WTC11 (cell line): ENCODE results near the gene AKT3. TPM values are rescaled to one million over a fixed set of nuclear protein-coding genes. Genes with fewer than 3 reads are reported as not detected.

Experiments
- ATAC-seq: fragments of 200-7000 bp; cut with Tn5 transposase; 2 replicates; pipeline ENCODE4 v1.10.0; 2021; ENCODE audit warnings: mild to moderate bottlenecking, moderate library complexity
- CTCF ChIA-PET: fragments of 300-600 bp; sonication (Branson Sonifier 250); formaldehyde crosslinking; loops from one replicate; lab custom pipeline; 2021; ENCODE audit warnings: antibody characterized with exemption; lab: Charles Lee
- POLR2A ChIA-PET: fragments of 350-600 bp; sonication (Branson Sonifier 250); formaldehyde crosslinking; loops from one replicate; lab custom pipeline; 2021; ENCODE audit warnings: antibody characterized with exemption; lab: Charles Lee
- DNase-seq: peaks from one replicate; pipeline ENCODE4 v3.0.0; 2021; ENCODE audit warnings: low spot score
- H3K27ac Mint-ChIP-seq: 2 replicates; pipeline ENCODE4 v1.8.0; 2021; ENCODE audit warnings: mixed read lengths
- H3K27me3 Mint-ChIP-seq: 2 replicates; pipeline ENCODE4 v1.8.0; 2021; ENCODE audit warnings: low read depth, mild to moderate bottlenecking, moderate library complexity, mixed read lengths
- H3K36me3 Mint-ChIP-seq: 2 replicates; pipeline ENCODE4 v1.8.0; 2021; ENCODE audit warnings: mixed read lengths
- H3K4me1 Mint-ChIP-seq: 2 replicates; pipeline ENCODE4 v1.8.0; 2022; ENCODE audit warnings: mixed read lengths
- H3K4me3 Mint-ChIP-seq: 2 replicates; pipeline ENCODE4 v1.8.0; 2021; ENCODE audit warnings: mild to moderate bottlenecking, moderate library complexity, mixed read lengths
- H3K9me3 Mint-ChIP-seq: 2 replicates; pipeline ENCODE4 v1.8.0; 2021; ENCODE audit warnings: mixed read lengths
- AFF4 ChIP-seq: sonication (generic); formaldehyde crosslinking; IDR thresholded peaks from 2 replicates; pipeline ENCODE4 v1.8.1; 2023; ENCODE audit warnings: mild to moderate bottlenecking, missing genetic modification reagents, borderline replicate concordance
- ATF3 ChIP-seq: sonication (generic); formaldehyde crosslinking; conservative IDR thresholded peaks from 2 replicates; pipeline ENCODE4 v1.8.1; 2022; ENCODE audit warnings: mild to moderate bottlenecking, missing genetic modification reagents
- CREM ChIP-seq: sonication (generic); formaldehyde crosslinking; IDR thresholded peaks from 2 replicates; pipeline ENCODE4 v1.8.1; 2022; ENCODE audit warnings: mild to moderate bottlenecking, missing genetic modification reagents, moderate library complexity
- FOXJ3 ChIP-seq: sonication (generic); formaldehyde crosslinking; IDR thresholded peaks from 2 replicates; pipeline ENCODE4 v1.9.0; 2021; ENCODE audit warnings: missing genetic modification reagents, mild to moderate bottlenecking, borderline replicate concordance
- GABPB1 ChIP-seq: sonication (generic); formaldehyde crosslinking; IDR thresholded peaks from 2 replicates; pipeline ENCODE4 v1.8.1; 2023; ENCODE audit warnings: mild to moderate bottlenecking, missing genetic modification reagents
- KAT7 ChIP-seq: sonication (generic); formaldehyde crosslinking; IDR thresholded peaks from 2 replicates; pipeline ENCODE4 v1.8.1; 2023; ENCODE audit warnings: missing genetic modification reagents, mild to moderate bottlenecking, borderline replicate concordance
- MYBL2 ChIP-seq: sonication (generic); formaldehyde crosslinking; IDR thresholded peaks from 2 replicates; pipeline ENCODE4 v1.8.1; 2023; ENCODE audit warnings: mild to moderate bottlenecking, moderate library complexity, missing genetic modification reagents
- NR3C1 ChIP-seq: sonication (generic); formaldehyde crosslinking; conservative IDR thresholded peaks from 2 replicates; pipeline ENCODE4 v1.8.1; 2023; ENCODE audit warnings: low read depth, mild to moderate bottlenecking, missing genetic modification reagents
- PREB ChIP-seq: sonication (generic); formaldehyde crosslinking; IDR thresholded peaks from 2 replicates; pipeline ENCODE4 v1.8.1; 2022; ENCODE audit warnings: mild to moderate bottlenecking, missing genetic modification reagents, moderate library complexity, borderline replicate concordance
- TP53 ChIP-seq: sonication (generic); formaldehyde crosslinking; IDR thresholded peaks from 2 replicates; pipeline ENCODE4 v1.8.1; 2023; ENCODE audit warnings: mild to moderate bottlenecking, missing genetic modification reagents
- ZBTB43 ChIP-seq: sonication (generic); formaldehyde crosslinking; IDR thresholded peaks from 2 replicates; pipeline ENCODE4 v1.8.1; 2023; ENCODE audit warnings: mild to moderate bottlenecking, missing genetic modification reagents
- ZNF138 ChIP-seq: sonication (generic); formaldehyde crosslinking; conservative IDR thresholded peaks from 2 replicates; pipeline ENCODE4 v1.8.1; 2022; ENCODE audit warnings: mild to moderate bottlenecking, moderate library complexity, missing genetic modification reagents
- ZNF281 ChIP-seq: sonication (generic); formaldehyde crosslinking; IDR thresholded peaks from 2 replicates; pipeline ENCODE4 v1.8.0; 2023; ENCODE audit warnings: mild to moderate bottlenecking, missing genetic modification reagents
- ZNF532 ChIP-seq: fragments of 250-450 bp; sonication (Bioruptor Pico); IDR thresholded peaks from 2 replicates; pipeline ENCODE4 v1.9.0; 2021; ENCODE audit warnings: mild to moderate bottlenecking, borderline replicate concordance
- total RNA-seq: library from RNA; stranded (reverse); gene quantifications from 3 replicates; pipeline ENCODE4 v1.2.3, GENCODE V29; 2021

Gene AKT3
- total RNA-seq, 1 experiment from 2014 or later: 38.5 TPM

- TF ChIP-seq ZNF281 (CRISPR knock-in tag) (no peak), ZNF532 (CRISPR knock-in tag) (no peak), ZNF138 (CRISPR knock-in tag) (no peak), ZBTB43 (CRISPR knock-in tag) (no peak), CREM (CRISPR knock-in tag) (no peak), FOXJ3 (CRISPR knock-in tag) (no peak), TP53 (CRISPR knock-in tag) (no peak)
Observed at GRCh38 chr1:243497939-243498681, 351.9 kb downstream of the AKT3 start (continued).

GRCh38 chr1:243496806-243497205 is 353.2 kb downstream of the AKT3 start:
- no peak for ATAC-seq
- Mint-ChIP-seq H3K9me3 (no peaks in the 10 kb centered on the region), H3K27me3 (no peaks in the 10 kb centered on the region), H3K36me3 (peaks cover 27% of the 10 kb centered on the region), H3K4me1 (peaks cover 78% of the 10 kb centered on the region), H3K4me3 (no peak overlapping the region), H3K27ac (peak overlapping the region; percentile 71; the same call in 1 of the 2 replicates)
- TF ChIP-seq NR3C1 (CRISPR knock-in tag): no peak
- TF ChIP-seq KAT7: no peak
- TF ChIP-seq GABPB1 (CRISPR knock-in tag): no peak
- no peak for TF ChIP-seq FOXJ3 (CRISPR knock-in tag)
- no peak for TF ChIP-seq PREB (CRISPR knock-in tag)
- no peak for TF ChIP-seq AFF4 (CRISPR knock-in tag)
- no peak for TF ChIP-seq CREM (CRISPR knock-in tag)
- TF ChIP-seq ATF3: no peak
- TF ChIP-seq MYBL2 (CRISPR knock-in tag): no peak
- ChIA-PET POLR2A (no interaction called here), CTCF (no interaction called here)
- DNase-seq: no peak
